ENCODE measurements around the gene OR2D3. TPM values are rescaled to one million over a fixed set of nuclear protein-coding genes. Genes with fewer than 3 reads are reported as not detected.
"Not testable (repeated sequence)": the region's sequence is repeated elsewhere in the genome, so short reads cannot be mapped to it uniquely, and the experiment has no call there.

Gene OR2D3
- total and polyA plus RNA-seq, 2 experiments from 2014 or later, result 0.18 TPM; not detected in 1

DNA sequence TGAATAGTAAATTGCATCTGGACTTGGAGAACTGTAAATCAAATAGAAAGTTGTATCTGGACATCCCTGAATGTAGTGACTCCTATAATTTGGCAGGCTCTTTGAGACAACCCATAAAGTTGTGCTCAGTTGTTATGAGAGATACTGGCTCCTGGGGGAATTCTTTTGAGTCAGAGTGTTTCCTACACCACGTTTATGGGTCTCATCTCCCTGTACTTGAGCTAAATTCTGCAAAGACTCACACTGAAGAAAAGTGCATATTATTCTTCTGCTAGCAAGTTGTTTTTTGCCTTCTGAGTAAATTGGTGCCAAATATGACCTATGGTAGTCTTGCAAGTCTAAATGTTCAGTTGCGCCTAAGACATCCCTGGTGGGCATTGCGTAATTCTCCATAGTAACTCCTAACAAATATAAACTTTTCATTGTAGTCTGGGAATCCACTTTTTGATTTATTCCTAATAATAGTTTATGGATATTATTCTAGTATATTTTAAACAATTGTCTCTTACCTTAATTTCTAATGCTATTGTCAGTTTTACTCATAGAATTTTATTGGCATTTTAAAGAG lies 10.4 kb downstream of the OR2D3 start:
- in situ Hi-C loops (cut with MboI), result no loop called here
- Histone ChIP-seq H3K4me1 (ENCODE audit: insufficient read depth) (peaks cover 12% of the 10 kb centered on the region; the same call in 1 of the 2 replicates), H3K9me3 (ENCODE audit: low read depth) (no peaks in the 10 kb centered on the region), H2AFZ (no peak overlapping the region), H4K20me1 (ENCODE audit: insufficient read depth) (no peaks in the 10 kb centered on the region), H3K27ac (no peak overlapping the region), H3K9ac (no peak overlapping the region), H3K27me3 (replicated peaks; ENCODE audit: insufficient read depth) (no peaks in the 10 kb centered on the region), H3K79me2 (ENCODE audit: insufficient read depth) (peaks cover 23% of the 10 kb centered on the region), H3F3A (ENCODE audit: insufficient read depth) (peaks cover 10% of the 10 kb centered on the region; the same call in 1 of the 2 replicates), H3K36me3 (ENCODE audit: low read depth) (no peaks in the 10 kb centered on the region), H3K4me2 (ENCODE audit: unreplicated experiment) (no peak overlapping the region), H3K4me3 (no peak overlapping the region), H3K9me2 (ENCODE audit: insufficient read depth) (no peaks in the 10 kb centered on the region; the same call in 1 of the 2 replicates)
- 92 to 93% methylated on average over 3 of the region's 3 CpGs for WGBS, 2 experiments (ENCODE audit: low coverage in 1 of 2, low lambda C conversion rate in 2 of 2, missing lambda C conversion rate in 2 of 2)
- peak; percentile 31 for DNase-seq
- no peak for TF ChIP-seq EZH2 (IDR thresholded peaks at IDR 0.05; ENCODE audit: insufficient read depth, poor library complexity, severe bottlenecking)
- TF ChIP-seq EZH2phosphoT487 (IDR thresholded peaks at IDR 0.05; ENCODE audit: insufficient read depth, low read depth), result no peak

GRCh38 chr11:6932145-6932544 lies 11.3 kb downstream of the OR2D3 start:
- Histone ChIP-seq H3K9me2 (ENCODE audit: insufficient read depth) (no peaks in the 10 kb centered on the region; the same call in 1 of the 2 replicates), H3K4me1 (ENCODE audit: insufficient read depth) (peaks cover 12% of the 10 kb centered on the region; the same call in 1 of the 2 replicates), H3K4me3 (no peak overlapping the region), H2AFZ (no peak overlapping the region), H3K27ac (no peak overlapping the region), H3F3A (ENCODE audit: insufficient read depth) (peaks cover 7% of the 10 kb centered on the region; the same call in 1 of the 2 replicates), H3K79me2 (ENCODE audit: insufficient read depth) (peaks cover 23% of the 10 kb centered on the region), H3K9ac (no peak overlapping the region), H3K9me3 (ENCODE audit: low read depth) (no peaks in the 10 kb centered on the region), H3K4me2 (ENCODE audit: unreplicated experiment) (no peak overlapping the region), H3K27me3 (replicated peaks; ENCODE audit: insufficient read depth) (no peaks in the 10 kb centered on the region), H3K36me3 (ENCODE audit: low read depth) (no peaks in the 10 kb centered on the region), H4K20me1 (ENCODE audit: insufficient read depth) (no peaks in the 10 kb centered on the region)
- TF ChIP-seq EZH2phosphoT487 (IDR thresholded peaks at IDR 0.05; ENCODE audit: insufficient read depth, low read depth), result no peak
- TF ChIP-seq EZH2 (IDR thresholded peaks at IDR 0.05; ENCODE audit: insufficient read depth, poor library complexity, severe bottlenecking), result no peak
- DNase-seq, result no peak
- in situ Hi-C loops (cut with MboI), result no loop called here
- 89 to 96% methylated on average over 7 of the region's 7 CpGs for WGBS, 2 experiments (ENCODE audit: low coverage in 1 of 2, low lambda C conversion rate in 2 of 2, missing lambda C conversion rate in 2 of 2)

DNA sequence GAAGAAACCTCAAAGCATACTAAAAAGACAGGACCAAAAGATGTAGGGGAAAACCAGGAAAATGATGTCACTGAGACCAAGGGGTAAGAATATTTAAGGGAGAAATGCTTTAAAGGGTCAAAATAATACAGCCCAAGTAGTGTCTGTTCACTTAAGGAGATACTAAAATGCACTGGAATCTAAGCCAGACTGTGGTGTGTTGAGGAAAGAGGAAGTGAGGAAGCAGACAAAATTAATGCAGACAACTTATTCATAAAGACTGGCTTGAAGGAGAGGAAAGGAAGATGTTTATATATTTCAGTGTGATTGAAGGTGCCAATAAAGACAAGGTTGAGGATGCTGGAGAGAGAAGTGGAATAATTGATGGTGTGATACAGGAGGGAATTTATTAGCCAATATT lies 21.2 kb downstream of the OR2D3 start:
- in situ Hi-C loops (cut with MboI), result no loop called here
- TF ChIP-seq EZH2 (IDR thresholded peaks at IDR 0.05; ENCODE audit: insufficient read depth, poor library complexity, severe bottlenecking), result no peak
- TF ChIP-seq EZH2phosphoT487 (IDR thresholded peaks at IDR 0.05; ENCODE audit: insufficient read depth, low read depth), result no peak
- no peaks in the 10 kb centered on the region for H3K27me3 ChIP-seq (replicated peaks; ENCODE audit: insufficient read depth)

DNA sequence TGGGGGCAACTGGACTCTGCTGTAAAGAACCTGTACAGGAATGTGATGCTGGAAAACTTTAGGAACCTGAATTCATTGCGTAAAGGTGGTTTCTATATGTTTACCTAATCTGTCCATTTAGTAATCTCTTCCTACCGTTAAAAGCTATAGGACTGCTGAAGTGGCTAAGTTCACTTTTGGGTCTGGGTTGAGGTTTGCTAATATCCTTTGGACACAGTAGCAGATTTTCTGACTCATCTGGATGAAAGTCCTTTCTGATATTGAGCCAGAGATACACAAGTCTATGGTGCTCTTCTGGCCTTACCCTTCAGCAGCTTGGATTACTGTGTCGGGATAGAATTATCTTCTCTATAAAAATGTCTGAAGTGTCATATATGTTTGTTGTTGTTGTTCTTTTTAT lies 22.3 kb downstream of the OR2D3 start:
- H3K4me1 ChIP-seq (ENCODE audit: insufficient read depth), result no peaks in the 10 kb centered on the region
- in situ Hi-C loops (cut with MboI), result no loop called here
- H2AFZ ChIP-seq, result no peak overlapping the region
- no peaks in the 10 kb centered on the region for H3K79me2 ChIP-seq (ENCODE audit: insufficient read depth)
- no peak overlapping the region for H3K4me3 ChIP-seq
- DNase-seq, result peak; percentile 57
- no peaks in the 10 kb centered on the region for H3K9me2 ChIP-seq (ENCODE audit: insufficient read depth)
- TF ChIP-seq EZH2phosphoT487 (IDR thresholded peaks at IDR 0.05; ENCODE audit: insufficient read depth, low read depth) (no peak), EZH2 (IDR thresholded peaks at IDR 0.05; ENCODE audit: insufficient read depth, poor library complexity, severe bottlenecking) (no peak)
- no peak overlapping the region for H3K4me2 ChIP-seq (ENCODE audit: unreplicated experiment)
- H4K20me1 ChIP-seq (ENCODE audit: insufficient read depth), result no peaks in the 10 kb centered on the region
- no peaks in the 10 kb centered on the region for H3K9me3 ChIP-seq (ENCODE audit: low read depth)
- H3K9ac ChIP-seq, result no peak overlapping the region
- H3F3A ChIP-seq (ENCODE audit: insufficient read depth), result no peaks in the 10 kb centered on the region
- H3K27ac ChIP-seq, result no peak overlapping the region
- WGBS, 2 experiments (ENCODE audit: low coverage in 1 of 2, low lambda C conversion rate in 2 of 2, missing lambda C conversion rate in 2 of 2), result 84% methylated on average over 3 of the region's 3 CpGs
- H3K36me3 ChIP-seq (ENCODE audit: low read depth), result no peaks in the 10 kb centered on the region
- H3K27me3 ChIP-seq (replicated peaks; ENCODE audit: insufficient read depth), result no peaks in the 10 kb centered on the region

More for the DNA sequence above, 21.2 kb downstream of the OR2D3 start:
- H3K4me3 ChIP-seq, result no peak overlapping the region
- no peaks in the 10 kb centered on the region for H3K9me3 ChIP-seq (ENCODE audit: low read depth)
- no peaks in the 10 kb centered on the region for H3K4me1 ChIP-seq (ENCODE audit: insufficient read depth)
- H3K9ac ChIP-seq, result no peak overlapping the region
- H2AFZ ChIP-seq, result no peak overlapping the region
- no peak for DNase-seq
- no peak overlapping the region for H3K4me2 ChIP-seq (ENCODE audit: unreplicated experiment)
- H3K9me2 ChIP-seq (ENCODE audit: insufficient read depth), result no peaks in the 10 kb centered on the region
- H3K27ac ChIP-seq, result no peak overlapping the region
- no peaks in the 10 kb centered on the region for H3K36me3 ChIP-seq (ENCODE audit: low read depth)
- H3F3A ChIP-seq (ENCODE audit: insufficient read depth), result no peaks in the 10 kb centered on the region
- H3K79me2 ChIP-seq (ENCODE audit: insufficient read depth), result no peaks in the 10 kb centered on the region
- H4K20me1 ChIP-seq (ENCODE audit: insufficient read depth), result no peaks in the 10 kb centered on the region

GRCh38 chr11:6954248-6954647 lies 33.4 kb downstream of the OR2D3 start:
- H3K36me3 ChIP-seq (ENCODE audit: low read depth), result peaks cover 12% of the 10 kb centered on the region; the same call in 1 of the 2 replicates
- H2AFZ ChIP-seq; H4K20me1 ChIP-seq (ENCODE audit: insufficient read depth); H3K9me3 ChIP-seq (ENCODE audit: low read depth); H3K27me3 ChIP-seq (replicated peaks; ENCODE audit: insufficient read depth); DNase-seq; H3K27ac ChIP-seq; H3K4me3 ChIP-seq; H3K4me1 ChIP-seq (ENCODE audit: insufficient read depth); H3K4me2 ChIP-seq (ENCODE audit: unreplicated experiment); H3F3A ChIP-seq (ENCODE audit: insufficient read depth); H3K9me2 ChIP-seq (ENCODE audit: insufficient read depth); H3K9ac ChIP-seq; in situ Hi-C loops (cut with MboI); H3K79me2 ChIP-seq (ENCODE audit: insufficient read depth): not testable (repeated sequence)
- 88 to 97% methylated on average over 9 to 10 of the region's 10 CpGs for WGBS, 2 experiments (ENCODE audit: low coverage in 1 of 2, low lambda C conversion rate in 2 of 2, missing lambda C conversion rate in 2 of 2)

All from GM23248 (cell line).